ENCODE results near the gene ANGPTL8. TPM values are rescaled to one million over a fixed set of nuclear protein-coding genes. Genes with fewer than 3 reads are reported as not detected.

ANGPTL8 gene
- total and polyA plus RNA-seq, 5 experiments from 2014 or later = not detected

DNA sequence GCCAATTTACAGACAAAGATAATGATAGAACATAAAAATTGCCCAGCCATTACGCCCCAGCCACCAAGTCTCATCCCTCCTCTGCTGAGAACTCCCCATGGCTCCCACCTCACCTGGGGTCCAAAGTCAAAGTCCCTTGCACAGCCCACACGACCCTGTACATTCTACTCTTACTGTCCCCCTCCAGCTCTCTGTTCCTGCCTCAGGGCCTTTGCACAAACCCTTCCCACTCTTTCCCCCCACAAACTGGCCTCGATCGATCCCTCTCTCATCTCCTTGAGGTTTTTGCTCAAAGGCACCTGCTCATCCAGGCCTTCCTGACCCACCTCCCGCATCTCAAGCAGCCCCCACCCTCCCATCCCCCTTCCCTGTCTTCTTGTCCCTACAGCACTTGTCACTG, 21.6 kb downstream of the ANGPTL8 start:
- Mint-ChIP-seq H3K9me3 (peaks cover 0 to 2% (median 0%) of the 10 kb centered on the region in 9 donors), H3K36me3 (peaks cover 0 to 9% (median 0%) of the 10 kb centered on the region in 3 donors), H3K4me3 (peak overlapping the region; percentile 14 to 84 (median 66)), H3K4me1 (peaks cover 0 to 9% (median 4%) of the 10 kb centered on the region in 4 donors), H3K27me3 (peaks cover 17 to 53% (median 24%) of the 10 kb centered on the region in 5 donors), H3K27ac (peak overlapping the region in 1 of 10 donors; percentile 48)
- POLR2A ChIA-PET = interaction anchor here (0.7 kb wide), 2 partner anchors 19 to 471 kb away, joined by 3 read pairs; no protein-coding TSS in a partner anchor
- no peak for DNase-seq
- no peak for ATAC-seq

DNA sequence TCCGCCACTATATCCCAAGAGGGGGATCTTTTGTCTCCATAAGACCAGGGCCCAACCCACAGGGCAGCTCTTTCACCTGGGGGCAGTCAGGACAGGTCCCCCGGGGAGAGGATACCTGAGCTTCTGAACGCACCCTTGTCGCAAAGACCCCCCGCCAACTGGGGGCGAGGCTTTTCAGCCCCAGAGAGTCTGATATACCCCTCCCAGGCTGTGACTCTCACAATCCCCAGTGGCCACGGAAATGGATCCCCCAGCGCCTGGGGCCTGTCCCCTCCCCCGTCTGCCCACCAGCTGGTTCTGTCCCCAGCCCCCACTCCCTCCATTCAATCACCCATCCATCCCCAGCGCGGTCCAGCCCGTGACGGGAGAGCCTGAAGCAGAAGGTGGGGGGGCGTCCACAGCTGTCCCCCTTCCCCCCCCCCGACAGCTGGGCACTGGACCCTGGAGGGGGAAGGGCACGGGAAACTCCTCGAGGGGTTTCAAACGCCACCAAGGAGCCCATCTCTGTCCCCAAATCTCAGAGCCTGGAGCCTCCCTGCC, 22.1 kb downstream of the ANGPTL8 start:
- Mint-ChIP-seq H3K4me1 (peaks cover 0 to 9% (median 4%) of the 10 kb centered on the region in 4 donors), H3K4me3 (peak overlapping the region; percentile 36 to 77 (median 67)), H3K36me3 (peaks cover 0 to 12% (median 0%) of the 10 kb centered on the region in 3 donors), H3K27me3 (peaks cover 18 to 59% (median 29%) of the 10 kb centered on the region in 5 donors), H3K27ac (no peak overlapping the region), H3K9me3 (peaks cover 0 to 2% (median 0%) of the 10 kb centered on the region in 9 donors)
- DNase-seq (no peak), ATAC-seq (no peak)
- POLR2A ChIA-PET = interaction anchor here (0.7 kb wide), 1 partner anchor 18 kb away, joined by 3 read pairs; no protein-coding TSS in a partner anchor

DNA sequence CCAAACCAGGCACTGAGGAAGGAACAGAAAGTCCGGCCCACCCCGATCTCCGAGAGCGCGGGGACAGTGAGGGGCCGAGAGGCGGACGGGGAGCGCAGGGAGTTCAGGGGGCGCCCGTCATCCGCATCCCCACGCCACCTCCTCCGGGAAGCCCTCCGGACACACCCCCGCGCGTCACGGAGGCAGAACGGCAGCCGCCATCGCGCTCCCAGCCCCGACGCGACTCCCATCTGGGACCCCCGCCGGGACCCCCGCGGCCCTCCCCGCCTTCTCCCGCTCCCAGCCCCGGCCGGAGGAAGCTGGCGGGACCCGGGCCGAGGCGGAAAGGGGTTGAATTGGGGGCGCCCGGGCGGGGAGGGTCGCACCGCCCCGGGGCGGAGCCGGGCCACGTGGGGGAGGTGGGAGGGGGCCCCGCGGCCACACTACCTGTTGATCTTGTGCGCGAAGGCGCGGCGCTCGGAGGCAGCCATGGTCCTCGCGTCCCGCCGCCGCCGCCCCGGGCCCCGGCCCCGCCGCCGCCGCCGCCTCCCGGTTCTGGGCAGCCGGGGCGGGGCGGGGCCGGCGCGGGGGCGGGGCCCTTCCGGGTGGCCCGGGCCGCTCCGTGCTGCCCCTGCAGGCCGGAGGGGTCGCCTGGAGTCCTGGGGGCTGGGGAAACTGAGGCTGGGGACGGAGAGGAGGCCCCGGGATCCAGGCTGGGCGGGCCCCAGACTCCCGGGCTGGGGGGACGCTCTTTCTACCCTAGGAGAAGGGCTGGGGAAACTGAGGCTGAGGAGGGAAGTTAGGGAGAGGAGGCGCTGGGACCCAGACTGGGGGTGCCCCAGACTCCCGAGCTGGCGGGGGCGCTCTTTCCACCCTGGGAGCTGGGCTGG, 22.8 kb downstream of the ANGPTL8 start, which contains the start of gene DOCK6:
TSS of gene DOCK6 (minus strand) at position 554 of the 869 bp plus-strand sequence. CDS start at position 470, 84 bp downstream.
- ATAC-seq (peak; percentile 48 to 70), DNase-seq (peak in 2 of 10 donors; percentile 3 to 24)
- H3K27ac Mint-ChIP-seq = no peak within 1 kb of the TSS
- H3K27me3 Mint-ChIP-seq = peaks cover 24 to 66% (median 36%) of the 10 kb centered on the region in 5 donors
- H3K4me1 Mint-ChIP-seq = peaks cover 0 to 9% (median 4%) of the 10 kb centered on the region in 4 donors
- H3K36me3 Mint-ChIP-seq = peaks cover 0 to 12% (median 0%) of the 10 kb centered on the region in 3 donors
- peaks cover 0 to 2% (median 0%) of the 10 kb centered on the region in 9 donors for H3K9me3 Mint-ChIP-seq
- H3K4me3 Mint-ChIP-seq = peak within 1 kb of the TSS; percentile 59 to 82 (median 71)
- POLR2A ChIA-PET = no interaction called here

DNA sequence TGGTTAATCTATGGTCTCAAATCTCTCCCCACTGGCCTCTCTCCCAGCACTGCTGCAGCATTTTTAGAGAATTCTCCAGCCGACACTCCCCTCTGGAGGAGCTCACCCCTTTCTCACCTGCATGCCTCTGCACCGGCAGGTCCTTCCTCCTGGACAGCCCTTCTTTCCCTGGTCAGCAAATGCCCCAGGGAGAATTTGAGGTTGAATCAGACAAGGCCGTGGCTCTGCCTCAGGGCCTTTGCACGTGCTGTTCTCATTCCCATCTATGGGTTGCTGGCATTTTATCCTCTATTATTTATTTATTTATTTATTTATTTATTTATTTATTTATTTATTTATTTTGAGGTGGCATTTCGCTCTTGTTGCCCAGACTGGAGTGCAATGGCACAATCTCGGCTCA, 24.3 kb downstream of the ANGPTL8 start:
- POLR2A ChIA-PET = no interaction called here
- H3K27me3 Mint-ChIP-seq = peaks cover 33 to 78% (median 50%) of the 10 kb centered on the region in 5 donors
- peaks cover 0 to 10% (median 0%) of the 10 kb centered on the region in 3 donors for H3K36me3 Mint-ChIP-seq

DNA sequence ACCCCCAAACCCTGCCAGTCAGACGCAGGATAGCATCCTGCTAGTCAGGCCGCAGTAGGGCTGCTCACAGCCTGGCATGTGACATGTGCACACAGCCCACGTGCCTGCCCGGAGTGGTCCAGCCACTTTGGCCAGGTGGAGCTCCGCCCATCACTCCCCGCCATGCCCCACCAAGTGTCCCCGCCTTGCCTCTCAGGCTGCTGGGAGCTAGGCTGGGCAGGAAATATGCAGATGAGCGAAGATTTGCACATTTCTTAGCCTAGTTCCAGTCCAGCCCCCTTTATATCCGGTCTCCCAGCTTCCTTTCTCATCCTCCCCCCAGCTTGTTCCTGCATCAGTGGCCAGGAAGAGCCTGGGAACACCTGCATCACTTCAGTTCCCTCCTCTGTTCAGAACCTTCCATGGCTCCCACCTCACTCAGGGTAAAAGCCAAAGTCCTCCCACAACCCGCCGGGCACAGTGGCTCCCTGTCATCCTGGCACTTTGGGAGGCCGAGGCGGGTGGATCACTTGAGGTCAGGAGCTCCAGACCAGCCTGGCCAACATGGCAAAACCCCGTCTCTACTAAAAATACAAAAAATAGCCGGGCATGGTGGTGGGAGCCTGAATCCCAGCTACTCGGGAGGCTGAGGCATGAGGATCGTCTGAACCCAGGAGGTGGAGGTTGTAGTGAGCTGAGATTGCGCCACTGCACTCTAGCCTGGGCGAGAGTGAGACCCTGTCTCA, 25.2 kb downstream of the ANGPTL8 start:
- Mint-ChIP-seq H3K36me3 (peaks cover 0 to 10% (median 0%) of the 10 kb centered on the region in 3 donors), H3K4me1 (peaks cover 3 to 9% (median 7%) of the 10 kb centered on the region in 4 donors), H3K27ac (peak overlapping the region in 1 of 10 donors; percentile 32), H3K4me3 (peak overlapping the region in 3 of 10 donors; percentile 1 to 58 (median 4)), H3K27me3 (peaks cover 40 to 82% (median 56%) of the 10 kb centered on the region in 5 donors), H3K9me3 (peaks cover 0 to 2% (median 0%) of the 10 kb centered on the region in 9 donors)
- POLR2A ChIA-PET = interaction anchor here (0.6 kb wide), 1 partner anchor 17 kb away, joined by 3 read pairs; no protein-coding TSS in a partner anchor
- DNase-seq (no peak), ATAC-seq (no peak)

More for the DNA sequence above, 24.3 kb downstream of the ANGPTL8 start:
- ATAC-seq (no peak), DNase-seq (no peak)
- Mint-ChIP-seq H3K4me1 (peaks cover 2 to 9% (median 6%) of the 10 kb centered on the region in 4 donors), H3K4me3 (peak overlapping the region in 6 of 10 donors; percentile 14 to 74 (median 48)), H3K9me3 (peaks cover 0 to 2% (median 0%) of the 10 kb centered on the region in 9 donors), H3K27ac (peak overlapping the region in 1 of 10 donors; percentile 18)

DNA sequence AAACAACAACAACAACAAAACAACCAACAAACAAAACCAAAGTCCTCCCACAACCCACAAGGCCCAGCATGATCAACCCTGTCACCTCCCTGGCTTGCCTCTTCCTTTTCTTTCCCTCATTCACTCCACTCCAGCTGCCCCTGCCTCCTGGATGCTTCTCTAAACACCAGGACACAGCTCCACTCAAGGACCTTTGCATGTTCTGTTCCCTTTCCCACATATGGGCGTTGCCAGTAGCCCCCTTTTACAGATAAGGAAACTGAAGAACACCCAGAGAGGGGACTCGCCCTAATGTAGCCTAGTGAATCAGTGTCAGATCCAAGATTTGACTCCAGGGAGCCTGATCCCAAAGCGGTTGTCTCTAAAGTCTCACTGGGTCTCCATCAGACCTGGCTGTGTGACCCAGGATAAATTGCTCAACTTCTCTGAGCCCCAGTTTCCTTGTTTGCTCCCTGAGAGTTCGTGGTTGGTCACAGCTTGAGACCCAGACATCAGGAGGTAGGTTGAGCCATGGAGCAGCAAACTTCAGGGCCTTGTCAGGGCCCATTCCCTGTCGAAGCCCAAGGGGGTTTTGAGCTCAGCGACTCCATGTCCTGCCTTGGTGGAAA, 25.9 kb downstream of the ANGPTL8 start:
- H3K4me1 Mint-ChIP-seq = peaks cover 3 to 9% (median 7%) of the 10 kb centered on the region in 4 donors
- ATAC-seq (no peak), DNase-seq (no peak)
- peaks cover 37 to 81% (median 54%) of the 10 kb centered on the region in 5 donors for H3K27me3 Mint-ChIP-seq
- peak overlapping the region in 1 of 10 donors; percentile 32 for H3K27ac Mint-ChIP-seq
- H3K9me3 Mint-ChIP-seq = peaks cover 0 to 2% (median 0%) of the 10 kb centered on the region in 9 donors
- peaks cover 0 to 8% (median 0%) of the 10 kb centered on the region in 3 donors for H3K36me3 Mint-ChIP-seq
- H3K4me3 Mint-ChIP-seq = peak overlapping the region in 1 of 10 donors; percentile 1
- POLR2A ChIA-PET = interaction anchor here (0.6 kb wide), 1 partner anchor 17 kb away, joined by 3 read pairs; no protein-coding TSS in a partner anchor

DNA sequence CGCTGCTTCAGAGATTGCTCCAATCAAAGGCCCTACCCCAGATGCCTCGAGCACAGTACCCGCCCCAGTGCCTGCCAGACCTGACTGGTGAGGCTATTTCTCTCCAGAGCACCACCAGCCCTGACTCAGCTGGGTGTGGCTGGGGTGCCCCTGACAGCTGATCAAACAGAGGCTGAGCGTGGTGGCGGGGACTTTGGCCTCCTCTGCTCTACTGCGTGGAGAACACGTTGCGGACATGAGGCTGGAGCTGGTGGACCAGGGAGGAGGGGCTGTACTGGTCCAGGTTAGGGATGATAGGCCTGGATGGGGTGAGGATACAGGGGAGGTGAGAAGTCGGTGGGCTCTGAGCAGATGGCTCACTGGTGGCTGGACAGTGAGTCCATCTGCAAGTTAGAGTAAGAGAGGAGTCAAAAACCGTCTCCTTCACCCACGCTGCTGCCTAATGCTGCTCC, 26.4 kb downstream of the ANGPTL8 start:
- H3K9me3 Mint-ChIP-seq = peaks cover 0 to 2% (median 0%) of the 10 kb centered on the region in 9 donors
- no peak for ATAC-seq
- H3K27me3 Mint-ChIP-seq = peaks cover 36 to 79% (median 54%) of the 10 kb centered on the region in 5 donors

DNA sequence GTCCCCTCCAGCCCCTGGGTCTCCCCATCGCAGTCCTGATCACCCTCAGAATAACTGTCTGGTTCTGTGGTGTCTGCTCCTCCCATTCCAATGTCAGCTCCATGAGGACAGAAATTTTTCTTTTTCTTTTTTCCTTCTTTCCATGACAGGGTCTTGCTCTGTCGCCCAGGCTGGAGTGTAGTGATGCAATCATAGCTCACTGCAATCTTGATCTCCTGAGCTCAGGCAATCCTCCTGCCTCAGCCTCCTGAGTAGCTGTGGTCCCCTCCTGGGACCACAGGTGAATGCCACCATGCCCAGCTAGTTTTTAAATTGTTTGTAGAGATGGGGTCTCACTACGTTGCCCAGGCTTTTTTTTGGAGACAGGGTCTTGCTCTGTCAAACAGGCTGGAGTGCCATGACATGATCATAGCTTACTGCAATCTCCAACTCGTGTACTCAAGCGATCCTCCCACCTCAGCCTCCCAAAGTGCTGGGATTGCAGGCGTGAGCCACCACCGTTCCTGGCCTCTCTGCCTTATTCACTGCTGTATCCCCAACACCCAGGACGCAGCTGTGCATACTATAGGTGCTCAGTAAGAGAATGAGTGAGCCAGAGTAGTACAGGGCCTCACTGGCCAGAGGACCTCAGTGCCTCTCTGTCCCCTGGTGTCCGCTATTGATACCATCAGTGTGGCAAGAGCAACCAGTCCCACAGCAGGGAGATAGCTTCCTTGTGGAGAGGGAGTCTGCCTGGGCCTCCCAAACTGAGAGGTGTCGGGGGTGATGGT, 28.1 kb downstream of the ANGPTL8 start:
- peaks cover 0 to 8% (median 0%) of the 10 kb centered on the region in 3 donors for H3K36me3 Mint-ChIP-seq
- H3K27ac Mint-ChIP-seq = peak overlapping the region in 1 of 10 donors; percentile 34
- POLR2A ChIA-PET = no interaction called here
- peaks cover 31 to 79% (median 52%) of the 10 kb centered on the region in 5 donors for H3K27me3 Mint-ChIP-seq
- no peak for DNase-seq
- peaks cover 3 to 6% (median 5%) of the 10 kb centered on the region in 4 donors for H3K4me1 Mint-ChIP-seq
- H3K4me3 Mint-ChIP-seq = no peak overlapping the region
- H3K9me3 Mint-ChIP-seq = peaks cover 0 to 2% (median 0%) of the 10 kb centered on the region in 9 donors
- ATAC-seq = no peak

More for the DNA sequence above, 26.4 kb downstream of the ANGPTL8 start:
- Mint-ChIP-seq H3K36me3 (peaks cover 0 to 8% (median 0%) of the 10 kb centered on the region in 3 donors), H3K4me3 (peak overlapping the region in 1 of 10 donors; percentile 84), H3K27ac (no peak overlapping the region), H3K4me1 (peaks cover 3 to 8% (median 7%) of the 10 kb centered on the region in 4 donors)
- POLR2A ChIA-PET = interaction anchor here (0.6 to 0.7 kb wide), 2 partner anchors 18 to 382 kb away, joined by 3 to 5 read pairs; no protein-coding TSS in a partner anchor
- no peak for DNase-seq

DNA sequence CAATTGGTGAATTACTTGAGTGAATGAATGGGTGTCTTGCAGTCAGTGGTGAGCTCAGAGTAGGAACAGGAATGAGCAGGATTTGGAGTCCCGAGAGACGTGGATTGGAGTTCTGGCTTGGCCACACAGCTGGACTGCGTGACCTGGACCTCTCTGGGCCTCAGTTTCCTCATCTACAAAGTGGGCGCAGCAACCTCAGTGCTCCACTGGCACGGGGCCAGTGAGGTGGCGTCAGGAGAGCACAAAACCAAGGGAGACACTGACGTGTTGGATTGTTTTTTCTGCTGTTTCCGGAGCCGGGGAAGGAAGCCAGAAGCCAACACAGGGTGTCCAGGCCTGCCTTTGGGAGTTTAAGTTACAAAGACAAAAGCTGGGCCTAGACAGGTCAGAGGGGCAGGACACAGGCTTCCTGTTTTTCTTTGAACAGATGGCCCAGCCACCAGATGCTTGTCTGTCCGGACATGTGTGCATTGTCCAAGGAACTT, 29.4 kb downstream of the ANGPTL8 start:
- Mint-ChIP-seq H3K27me3 (peaks cover 33 to 79% (median 52%) of the 10 kb centered on the region in 5 donors), H3K36me3 (peaks cover 0 to 8% (median 0%) of the 10 kb centered on the region in 3 donors), H3K27ac (no peak overlapping the region), H3K9me3 (peaks cover 0 to 2% (median 0%) of the 10 kb centered on the region in 9 donors), H3K4me1 (peaks cover 0 to 6% (median 1%) of the 10 kb centered on the region in 4 donors), H3K4me3 (no peak overlapping the region)
- POLR2A ChIA-PET = no interaction called here
- no peak for DNase-seq
- ATAC-seq = no peak

DNA sequence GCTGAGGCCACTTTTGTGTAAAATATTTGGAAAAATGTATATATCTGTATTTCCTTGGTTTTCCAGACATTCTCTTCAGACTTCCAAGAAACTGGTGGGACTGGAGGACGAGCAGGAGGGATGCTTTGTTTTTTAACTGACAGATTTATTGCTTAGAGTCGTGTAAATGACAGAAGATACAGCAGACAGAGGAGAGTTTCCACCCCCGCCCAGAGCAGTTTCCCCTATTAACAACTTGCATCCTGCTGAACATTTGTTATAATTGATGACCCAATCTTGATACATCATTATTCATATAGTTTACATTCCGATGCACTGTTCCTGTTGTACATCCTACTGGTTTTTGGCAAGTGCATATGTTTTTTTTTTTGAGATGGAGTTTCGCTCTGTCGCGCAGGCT, 30.0 kb downstream of the ANGPTL8 start:
- peaks cover 0 to 6% (median 1%) of the 10 kb centered on the region in 4 donors for H3K4me1 Mint-ChIP-seq
- no peak overlapping the region for H3K27ac Mint-ChIP-seq
- H3K9me3 Mint-ChIP-seq = peaks cover 0 to 2% (median 0%) of the 10 kb centered on the region in 9 donors
- no peak for ATAC-seq
- peaks cover 0 to 8% (median 0%) of the 10 kb centered on the region in 3 donors for H3K36me3 Mint-ChIP-seq
- peaks cover 30 to 79% (median 50%) of the 10 kb centered on the region in 5 donors for H3K27me3 Mint-ChIP-seq
- no peak overlapping the region for H3K4me3 Mint-ChIP-seq
- POLR2A ChIA-PET = no interaction called here
- no peak for DNase-seq

Measured in naive thymus-derived CD8-positive, alpha-beta T cell (primary cell).